AG09319 (cell line): Measurements from ENCODE around the gene ZNF648.
A peak's percentile ranks its signal among the peaks of the same experiment; 100 is the strongest.

ENCODE experiments used
- DNase-seq: peaks from one replicate; pipeline ENCODE4 v3.0.0-alpha.2; 2010; ENCODE audit warnings: low read depth; ENCODE audit errors: extremely low read depth
- TF ChIP-seq, protein P1 (sequence below): IDR thresholded peaks from 2 replicates; pipeline ENCODE4 v1.5.1; 2011; ENCODE audit warnings: low read depth, mild to moderate bottlenecking, inconsistent platforms, low read length, moderate library complexity

ZNF648 gene

GRCh38 chr1:182069028-182069466, 7.5 kb upstream of the ZNF648 start:
- DNase-seq: no peak
- TF ChIP-seq, protein P1, sequence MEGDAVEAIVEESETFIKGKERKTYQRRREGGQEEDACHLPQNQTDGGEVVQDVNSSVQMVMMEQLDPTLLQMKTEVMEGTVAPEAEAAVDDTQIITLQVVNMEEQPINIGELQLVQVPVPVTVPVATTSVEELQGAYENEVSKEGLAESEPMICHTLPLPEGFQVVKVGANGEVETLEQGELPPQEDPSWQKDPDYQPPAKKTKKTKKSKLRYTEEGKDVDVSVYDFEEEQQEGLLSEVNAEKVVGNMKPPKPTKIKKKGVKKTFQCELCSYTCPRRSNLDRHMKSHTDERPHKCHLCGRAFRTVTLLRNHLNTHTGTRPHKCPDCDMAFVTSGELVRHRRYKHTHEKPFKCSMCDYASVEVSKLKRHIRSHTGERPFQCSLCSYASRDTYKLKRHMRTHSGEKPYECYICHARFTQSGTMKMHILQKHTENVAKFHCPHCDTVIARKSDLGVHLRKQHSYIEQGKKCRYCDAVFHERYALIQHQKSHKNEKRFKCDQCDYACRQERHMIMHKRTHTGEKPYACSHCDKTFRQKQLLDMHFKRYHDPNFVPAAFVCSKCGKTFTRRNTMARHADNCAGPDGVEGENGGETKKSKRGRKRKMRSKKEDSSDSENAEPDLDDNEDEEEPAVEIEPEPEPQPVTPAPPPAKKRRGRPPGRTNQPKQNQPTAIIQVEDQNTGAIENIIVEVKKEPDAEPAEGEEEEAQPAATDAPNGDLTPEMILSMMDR: peak; percentile 73

- TF ChIP-seq, protein P1: no peak
- DNase-seq: no peak
Observed at GRCh38 chr1:182066934-182067333, 5.4 kb upstream of the ZNF648 start.

GRCh38 chr1:182065126-182065845, 3.8 kb upstream of the ZNF648 start:
- no peak for DNase-seq
- TF ChIP-seq, protein P1: no peak

- TF ChIP-seq, protein P1: no peak
- no peak for DNase-seq
Observed at GRCh38 chr1:182064611-182065010, 3.1 kb upstream of the ZNF648 start.

DNA sequence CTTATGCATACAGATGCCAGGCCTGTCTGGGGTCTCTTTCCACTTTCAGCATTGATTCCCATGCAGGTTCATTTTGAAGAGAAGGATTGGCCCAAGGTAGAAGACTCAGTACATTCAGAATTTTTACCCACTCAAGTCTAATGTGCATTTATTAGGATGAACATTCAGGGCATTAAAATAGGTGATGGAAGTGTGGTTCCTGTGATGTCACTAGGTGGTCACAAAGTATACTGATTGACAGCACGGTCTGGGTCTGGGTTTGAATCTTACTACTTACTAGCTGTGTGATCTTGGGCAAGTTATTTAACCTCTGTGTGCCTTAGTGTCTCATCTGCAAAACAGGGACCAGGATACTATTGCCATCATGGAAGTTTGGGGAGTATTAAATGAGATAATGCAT, 711 bp upstream of the ZNF648 start:
- DNase-seq: no peak
- TF ChIP-seq, protein P1: no peak

DNA sequence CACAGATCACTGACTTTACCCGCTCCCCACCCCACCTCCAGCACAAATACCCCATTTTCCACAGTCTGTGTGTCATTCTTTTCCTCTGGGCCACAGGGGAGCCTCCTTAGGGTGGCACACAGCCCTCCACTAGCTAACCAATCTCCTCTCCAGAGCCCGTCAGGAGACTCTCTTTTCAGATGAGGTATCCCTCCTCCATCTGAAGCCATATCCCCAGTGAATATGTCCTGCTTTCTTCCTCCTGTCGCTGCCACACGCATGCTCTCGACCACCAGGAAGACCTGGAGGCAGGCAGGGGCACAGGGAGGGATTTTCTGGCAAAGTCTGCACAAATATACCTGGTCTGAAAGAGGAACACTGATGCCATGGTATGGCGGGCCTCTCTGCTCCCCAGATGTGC, 635 bp downstream of the ZNF648 start:
- TF ChIP-seq, protein P1: no peak

DNA sequence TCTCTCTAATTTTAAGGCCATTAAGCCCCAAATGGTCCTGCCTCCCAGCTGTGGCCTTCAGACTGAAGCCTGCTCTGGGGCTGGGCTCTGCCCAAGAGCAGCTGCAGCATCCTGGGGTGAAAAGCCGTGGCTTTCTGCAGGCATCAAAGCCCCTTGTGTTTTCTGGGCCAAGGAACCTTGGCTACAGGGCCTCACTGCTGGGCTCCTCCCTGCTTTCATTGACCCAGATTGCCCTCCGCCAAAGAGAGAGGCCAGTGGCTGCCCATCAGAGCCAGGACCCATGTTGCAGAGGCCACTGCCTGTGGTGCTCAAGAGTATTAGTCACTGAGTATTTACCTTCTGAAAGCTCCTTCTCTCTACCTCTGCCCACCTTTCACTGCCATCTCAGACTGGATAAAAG, 1.6 kb downstream of the ZNF648 start:
- DNase-seq: no peak
- TF ChIP-seq, protein P1: no peak

More for the DNA sequence above, 635 bp downstream of the ZNF648 start:
- DNase-seq: no peak
